Eye (tissue), 1 donor: ENCODE results near the gene CLIP2.

ENCODE experiments used
- DNase-seq: peaks from one replicate; pipeline ENCODE4 v3.0.0-alpha.2; 2015

Gene CLIP2

DNA sequence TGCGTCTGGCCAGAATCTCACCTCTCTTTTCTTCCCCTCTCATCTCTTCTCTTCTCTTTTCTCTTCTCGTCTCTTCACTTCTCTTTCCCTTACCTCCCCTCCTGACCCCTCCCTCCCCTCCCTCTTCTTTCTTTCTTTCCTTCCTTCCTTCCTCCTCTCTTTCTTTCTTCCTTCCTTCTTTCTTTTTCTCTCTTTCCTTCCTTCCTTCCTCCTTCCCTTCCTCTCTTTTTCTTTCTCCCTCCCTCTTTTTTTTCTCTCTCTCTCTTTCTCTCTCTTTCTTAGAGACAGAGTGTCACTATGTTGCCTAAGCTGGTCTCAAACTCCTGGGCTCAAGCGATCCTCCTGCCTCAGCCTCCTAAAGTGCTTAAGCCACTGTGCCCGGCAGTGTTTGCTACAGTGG, 159.9 kb downstream of the CLIP2 start:
- DNase-seq: no peak

DNA sequence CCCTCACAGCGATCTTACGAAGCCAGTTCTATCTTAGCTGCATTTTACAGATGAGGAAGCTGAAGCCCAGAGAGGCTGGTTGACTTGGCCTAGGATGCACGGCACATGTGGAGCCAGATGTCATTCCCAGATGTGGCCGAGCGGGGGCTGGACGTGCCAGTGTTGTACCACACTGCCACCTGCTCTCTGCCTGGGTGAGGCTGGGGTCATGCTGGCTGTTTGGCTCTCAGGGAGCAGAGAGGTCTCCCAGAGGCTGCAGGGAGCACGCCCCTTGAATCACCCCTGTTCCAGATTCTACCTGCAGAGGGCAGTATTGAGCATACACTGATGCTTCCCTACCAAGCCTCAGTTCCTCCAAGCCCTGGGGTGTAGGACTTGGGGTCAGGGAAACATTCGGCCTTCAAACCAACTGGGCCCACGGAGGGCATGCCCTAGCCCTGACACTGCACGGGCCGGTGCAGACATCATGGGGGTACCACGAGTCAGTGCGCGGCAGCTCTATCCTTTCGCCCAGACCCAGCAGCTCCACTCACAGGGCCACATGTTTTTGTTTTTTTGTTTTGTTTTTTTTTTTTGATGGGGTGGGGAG, 160.7 kb downstream of the CLIP2 start:
- DNase-seq: peak; percentile 86

DNA sequence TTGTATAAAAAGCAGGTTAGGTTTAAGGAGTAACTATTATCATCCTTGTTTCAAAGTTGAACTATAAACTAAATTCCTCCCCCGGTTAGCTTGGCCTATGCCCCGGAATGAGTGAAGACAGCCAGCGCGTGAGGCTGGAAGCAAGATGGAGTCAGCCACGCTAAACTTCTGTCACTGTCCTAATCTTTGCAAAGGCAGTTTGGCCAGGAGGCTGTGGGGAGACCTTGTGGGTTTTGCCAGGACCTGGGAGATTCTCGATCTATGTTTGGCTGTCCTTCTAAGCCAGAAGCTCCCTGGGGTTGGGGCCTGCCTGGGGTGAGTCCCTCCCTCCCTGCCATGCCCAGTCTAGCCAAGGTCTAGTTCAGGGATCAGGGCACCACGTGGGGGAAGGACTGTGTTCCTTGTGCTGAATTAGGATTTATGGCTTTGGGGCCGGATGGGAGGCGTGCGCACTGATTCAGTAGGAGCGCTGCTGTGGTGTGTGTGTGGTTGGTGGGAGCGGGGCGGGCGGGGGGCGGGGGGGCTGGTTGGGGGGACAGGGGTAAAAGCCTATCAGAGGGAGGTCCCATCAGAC, 163.6 kb downstream of the CLIP2 start:
- DNase-seq: no peak

DNA sequence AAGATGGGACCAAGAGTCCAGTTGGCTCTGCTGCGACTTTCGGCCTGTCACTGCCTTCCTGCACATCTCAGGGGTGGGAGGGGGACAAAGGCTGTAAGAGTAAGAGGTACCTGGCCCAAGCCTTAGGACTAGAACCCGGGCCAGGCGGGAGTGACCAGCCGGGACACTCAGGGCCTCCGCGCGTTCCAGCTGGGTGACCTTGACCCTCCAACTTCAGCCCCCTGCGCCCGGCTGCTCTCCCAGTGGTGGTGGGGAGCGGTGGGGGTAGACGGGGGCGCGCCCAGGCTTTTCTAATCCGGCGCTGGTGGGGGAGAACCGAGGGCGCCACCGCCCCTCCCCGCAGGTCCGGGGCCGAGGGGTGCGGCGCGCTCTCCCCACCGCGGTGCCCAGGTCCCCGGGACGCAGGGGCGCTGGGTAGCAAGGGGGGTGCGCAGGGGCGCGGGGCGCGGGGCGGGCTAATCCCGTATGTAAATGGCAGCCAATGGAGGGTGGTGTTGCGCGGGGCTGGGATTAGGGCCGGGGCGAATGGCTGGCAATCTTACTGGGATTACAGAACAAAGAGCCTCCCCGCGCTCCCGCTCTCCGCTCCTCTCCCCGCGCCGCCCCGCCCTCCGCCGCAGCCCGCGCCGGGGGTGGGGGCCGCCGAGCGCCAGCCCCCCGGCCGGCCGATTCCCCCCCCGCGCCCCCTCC, 164.3 kb downstream of the CLIP2 start, which contains the start of gene GTF2IRD1:
GTF2IRD1 (plus strand) TSS at position 585 of the 690 bp plus-strand sequence. CDS start 54,175 bp downstream, outside the sequence.
- peak; percentile 92 for DNase-seq

DNA sequence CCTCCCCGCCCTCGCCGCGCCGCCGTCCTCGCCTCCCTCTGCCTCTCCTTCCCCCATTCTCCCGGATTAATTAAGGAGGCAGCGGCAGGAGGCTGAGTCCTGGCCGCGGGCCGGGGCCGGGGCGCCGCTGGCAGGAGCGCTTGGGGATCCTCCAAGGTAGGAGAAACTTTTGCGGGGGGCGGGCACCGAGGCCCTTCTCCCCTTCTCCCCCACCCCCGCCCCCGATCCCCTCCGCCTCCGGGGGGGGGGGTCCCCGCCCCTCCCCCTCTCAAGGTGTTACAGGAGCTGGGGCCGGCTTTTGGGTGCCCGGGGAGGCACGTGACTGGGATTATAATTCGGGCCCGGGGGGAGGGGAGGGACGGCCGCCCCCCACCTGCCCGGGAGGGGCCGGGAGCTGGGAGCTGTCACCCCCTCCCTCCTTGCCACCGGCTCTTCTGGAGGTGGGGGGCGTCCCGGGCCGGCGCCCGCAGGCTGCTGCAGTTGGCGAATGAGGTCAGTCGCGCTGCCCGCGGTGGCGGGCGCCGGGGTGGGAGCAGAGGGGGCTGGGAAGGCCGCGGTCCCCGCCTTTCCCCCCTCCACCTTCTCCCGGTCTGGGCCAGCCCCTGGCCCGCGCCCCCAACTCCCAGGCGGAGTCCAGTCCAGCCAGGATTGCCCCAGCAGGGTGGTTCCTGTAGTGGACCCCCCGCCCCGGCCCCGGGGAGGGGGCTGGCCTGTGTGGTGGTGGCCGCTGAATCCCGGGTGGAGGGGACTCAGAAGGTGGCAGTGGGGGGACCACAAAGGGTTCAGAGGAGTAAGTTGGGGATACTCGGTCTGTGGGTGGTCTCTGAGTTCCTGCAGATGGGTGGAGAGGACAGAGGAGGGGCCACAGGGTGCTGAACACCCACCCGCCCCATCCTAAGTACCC, 165.1 kb downstream of the CLIP2 start:
- peak; percentile 79 for DNase-seq

DNA sequence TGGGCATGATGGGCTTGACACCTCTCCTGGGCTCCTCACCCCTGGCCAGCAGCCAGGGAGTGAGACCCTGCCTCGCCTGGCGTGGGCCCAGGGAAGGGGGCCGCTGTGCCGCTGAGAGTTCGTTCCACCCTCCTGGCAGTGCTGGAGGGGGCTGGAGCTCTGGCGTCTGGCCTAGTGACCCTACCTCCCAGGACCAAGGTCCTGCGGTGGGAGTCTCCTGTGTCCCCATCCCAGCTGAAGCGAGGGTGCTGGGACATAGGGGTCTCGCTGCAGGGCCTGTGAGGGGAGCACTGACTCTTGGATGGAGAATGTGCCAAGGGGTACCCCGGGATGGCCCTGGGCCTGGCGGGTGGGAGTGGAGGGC, 165.7 kb downstream of the CLIP2 start:
- DNase-seq: no peak

DNA sequence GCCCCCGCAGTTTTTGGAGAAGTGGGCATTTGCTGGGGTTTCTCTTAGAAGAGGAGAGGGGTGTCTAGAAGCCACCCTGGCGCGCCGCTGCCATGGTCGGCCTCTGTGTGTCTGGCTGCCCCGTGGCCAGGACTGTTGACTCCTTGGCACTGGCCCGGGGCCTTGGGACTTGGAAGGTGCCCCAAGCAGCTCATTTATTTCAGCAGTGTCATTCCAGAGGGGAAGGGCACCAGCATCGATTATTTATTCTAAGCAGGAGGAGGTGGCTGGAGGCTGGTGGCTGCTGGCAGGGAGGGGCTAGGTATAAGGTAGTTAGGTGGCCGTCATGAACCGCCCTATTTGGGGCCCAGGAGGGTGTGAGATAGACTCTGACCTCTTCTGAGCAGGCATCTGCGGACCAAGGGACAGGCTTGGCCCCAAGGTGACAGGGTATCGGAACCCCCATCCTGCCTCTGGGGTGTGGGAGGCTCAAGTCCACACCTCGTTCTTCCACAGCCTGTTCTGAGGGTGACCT, 166.1 kb downstream of the CLIP2 start:
- DNase-seq: no peak
